PC-3 (cell line): ENCODE data around the gene NAT9.

ENCODE experiments used
- CTCF ChIP-seq: fragments of 300-600 bp; sonication (generic); conservative IDR thresholded peaks from 2 replicates; pipeline ENCODE4 v1.5.1; 2017; ENCODE audit warnings: antibody characterized with exemption, low read depth, mild to moderate bottlenecking, low read length
- EZH2 ChIP-seq: fragments of 300-600 bp; sonication (generic); IDR thresholded peaks from one replicate; pipeline ENCODE4 v1.6.1; 2017; ENCODE audit warnings: antibody characterized with exemption, mild to moderate bottlenecking, low read length; ENCODE audit not compliant: unreplicated experiment
- EZH2phosphoT487 ChIP-seq: fragments of 300-600 bp; sonication (generic); IDR thresholded peaks from 2 replicates; pipeline ENCODE4 v1.6.1; 2018; ENCODE audit warnings: mild to moderate bottlenecking, antibody characterized with exemption, low read length, borderline replicate concordance

- TF ChIP-seq CTCF (no peak), EZH2phosphoT487 (no peak), EZH2 (no peak)
Measured at GRCh38 chr17:74775409-74776043, 619 bp downstream of the NAT9 start.
